GM21576 (cell line): Measurements from ENCODE around the gene PHLPP1.

Experiments used
- ATAC-seq: cut with Tn5 transposase; IDR thresholded peaks from one replicate; pipeline ENCODE4 v1.9.1; 2021; ENCODE audit warnings: mild to moderate bottlenecking, moderate library complexity; ENCODE audit not compliant: unreplicated experiment

PHLPP1 gene

DNA sequence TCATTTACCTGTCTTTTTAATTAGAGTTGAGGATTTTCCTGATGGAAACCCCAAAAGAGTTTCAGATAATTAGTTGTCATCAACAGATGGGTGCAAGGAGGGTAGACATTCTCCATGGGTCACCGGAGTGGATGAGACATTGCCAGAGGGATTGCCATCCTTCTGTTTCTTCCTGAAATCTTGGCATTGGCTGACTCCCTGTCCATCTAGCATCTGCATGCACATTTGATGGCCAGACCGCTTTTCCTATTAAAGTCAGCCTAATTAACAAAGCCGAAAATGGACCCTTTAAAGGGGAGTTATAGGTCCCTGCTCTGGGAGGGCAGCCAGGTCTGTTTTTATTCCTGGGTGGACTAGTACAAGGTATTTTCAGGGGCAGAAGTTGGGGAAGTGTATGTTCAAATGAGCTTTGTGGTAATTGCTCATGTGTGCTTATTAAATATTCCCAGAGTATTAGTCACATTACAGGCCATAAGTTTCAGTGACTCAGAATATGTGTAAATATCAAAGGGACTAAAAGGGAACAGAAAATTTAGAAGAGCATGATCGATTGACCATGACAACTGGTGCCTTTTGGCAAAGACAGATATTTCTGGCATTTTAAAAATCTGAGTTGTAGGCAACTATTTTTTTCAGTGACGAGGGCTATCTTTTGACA lies 209.8 kb downstream of the PHLPP1 start:
- ATAC-seq = no peak

DNA sequence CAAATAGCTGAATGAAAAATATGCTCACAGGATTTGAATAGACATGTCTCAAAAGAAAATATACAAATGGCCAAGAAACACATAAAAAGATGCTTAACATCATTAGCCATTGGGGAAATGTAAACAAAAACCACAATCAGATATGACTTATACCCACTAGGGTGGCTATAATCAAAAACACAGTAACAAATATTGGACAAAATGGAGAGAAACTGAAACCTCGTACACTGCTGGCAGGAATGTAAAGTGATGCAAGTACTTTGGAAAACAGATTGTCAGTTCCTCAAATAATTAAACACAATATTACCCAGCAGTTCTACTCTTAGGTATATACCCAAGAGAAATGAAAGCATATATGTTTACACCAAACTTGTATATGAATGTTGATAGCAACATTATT lies 213.0 kb downstream of the PHLPP1 start:
- no peak for ATAC-seq

DNA sequence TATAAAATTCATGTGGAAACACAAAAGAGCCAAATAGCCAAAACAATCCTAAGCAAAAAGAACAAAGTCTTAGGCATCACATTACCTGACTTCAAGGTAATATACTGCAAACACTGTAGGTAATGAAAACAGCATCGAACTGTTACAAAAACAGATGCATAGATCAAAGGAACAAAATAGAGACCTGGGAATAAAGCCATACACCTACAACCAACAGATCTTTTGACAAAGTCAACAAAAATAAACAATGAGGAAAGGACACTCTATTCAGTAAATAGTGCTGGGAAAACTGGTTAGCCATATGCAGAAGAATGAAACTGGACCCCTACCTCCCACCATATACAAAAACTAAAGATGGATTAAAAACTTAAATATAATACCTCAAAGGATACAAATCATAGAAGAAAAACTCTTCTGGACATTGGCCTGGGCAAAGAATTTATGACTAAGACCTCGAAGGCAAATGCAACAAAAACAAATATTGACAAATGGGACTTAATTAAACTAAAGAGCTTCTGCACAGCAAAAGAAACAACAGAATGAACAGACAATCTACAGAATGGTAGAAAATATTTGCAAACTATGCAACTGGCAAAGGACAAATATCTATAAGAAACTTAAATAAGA lies 218.0 kb downstream of the PHLPP1 start:
- no peak for ATAC-seq

DNA sequence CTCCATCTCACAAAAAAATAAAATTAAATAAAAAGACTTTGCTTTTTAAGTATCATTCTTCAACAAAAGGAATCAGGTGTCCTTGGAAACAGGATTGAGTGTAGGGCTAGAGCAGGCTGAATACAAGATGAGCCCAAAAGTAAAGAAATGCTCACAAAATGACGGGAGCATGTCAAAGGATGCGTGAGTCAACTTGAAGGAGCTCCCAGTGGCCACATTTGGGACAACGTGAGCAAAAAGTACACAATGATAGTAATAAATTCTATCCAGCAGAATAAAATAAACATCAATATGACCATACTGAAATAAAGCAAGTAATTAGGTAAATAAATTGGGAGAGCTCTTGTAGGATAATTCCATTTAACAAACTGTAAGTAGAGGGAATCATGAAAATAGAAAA lies 220.7 kb downstream of the PHLPP1 start:
- ATAC-seq = no peak

DNA sequence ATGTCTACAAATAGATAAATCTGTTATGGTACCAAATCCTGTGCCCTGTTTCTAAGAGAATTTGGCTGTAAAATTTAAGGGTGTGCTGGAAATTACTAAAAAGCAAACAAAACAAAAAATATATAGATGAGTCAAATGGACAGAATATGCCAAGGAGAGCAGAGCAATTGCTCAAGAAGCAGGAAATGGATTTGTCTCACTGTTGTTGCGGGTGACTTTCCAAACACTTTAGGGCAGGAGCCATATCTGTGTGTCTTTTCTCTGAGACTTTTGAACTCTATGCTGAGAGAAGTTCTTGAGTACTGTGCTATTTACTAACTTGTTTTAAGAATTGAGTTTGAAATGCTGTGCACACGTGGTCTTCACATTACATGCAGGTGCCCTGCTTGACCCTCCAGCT lies 221.7 kb downstream of the PHLPP1 start:
- no peak for ATAC-seq

DNA sequence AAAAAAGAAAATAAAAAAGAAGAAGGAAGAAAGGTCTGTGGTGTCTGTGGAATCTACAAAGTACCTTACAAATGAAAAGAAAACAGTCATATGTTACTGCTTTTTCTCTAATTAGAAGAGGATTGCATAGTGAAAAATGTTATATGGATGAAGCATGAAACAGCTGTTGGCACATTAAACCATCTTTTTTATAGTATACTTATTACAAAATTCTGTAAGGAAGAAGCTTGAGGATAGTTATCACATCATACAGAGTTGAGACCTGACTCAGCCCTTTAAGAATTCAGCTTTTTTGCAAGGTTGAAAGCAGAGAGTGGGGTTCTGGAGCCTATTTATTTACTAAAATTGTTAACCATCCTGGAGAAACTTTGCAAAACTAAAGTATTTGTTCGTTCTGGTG lies 222.7 kb downstream of the PHLPP1 start:
- ATAC-seq = no peak

DNA sequence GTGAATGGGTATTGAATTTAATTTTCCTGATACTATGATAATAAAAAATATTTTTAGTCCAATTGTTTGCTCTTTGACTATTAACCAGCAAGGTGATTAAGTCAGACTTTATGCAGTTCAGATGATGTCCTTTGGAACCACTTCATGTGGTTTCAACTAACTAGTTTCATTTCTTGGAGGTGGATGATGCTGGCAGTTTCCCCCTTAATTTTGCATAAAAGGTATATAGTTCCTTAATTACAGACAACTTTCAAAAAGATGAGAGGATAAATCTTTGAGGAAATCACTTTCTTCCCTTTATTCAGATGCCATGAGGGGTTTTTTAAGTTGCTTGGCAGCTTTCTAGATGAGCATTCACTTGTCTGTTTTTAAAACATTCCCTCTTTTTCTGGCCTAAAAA lies 223.1 kb downstream of the PHLPP1 start:
- ATAC-seq = no peak

DNA sequence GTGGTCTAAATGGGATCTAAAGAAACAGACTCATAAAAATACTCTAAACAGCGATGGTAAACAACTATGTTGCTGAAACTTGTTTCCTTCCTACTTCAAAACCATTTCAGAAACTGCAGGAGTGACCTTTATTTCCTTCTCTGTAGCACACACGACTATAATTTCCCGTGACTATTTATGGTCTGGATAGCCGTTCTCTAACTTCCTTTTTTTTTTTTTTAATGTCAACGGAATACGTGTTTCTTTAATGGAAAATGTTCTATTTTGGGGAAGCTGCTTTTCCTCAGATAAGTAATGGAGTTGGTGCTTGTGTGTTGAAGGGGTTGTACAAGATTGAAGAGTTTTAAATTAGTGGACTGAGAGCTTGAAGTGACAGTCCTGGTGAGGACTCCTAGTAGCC lies 224.1 kb downstream of the PHLPP1 start:
- no peak for ATAC-seq

DNA sequence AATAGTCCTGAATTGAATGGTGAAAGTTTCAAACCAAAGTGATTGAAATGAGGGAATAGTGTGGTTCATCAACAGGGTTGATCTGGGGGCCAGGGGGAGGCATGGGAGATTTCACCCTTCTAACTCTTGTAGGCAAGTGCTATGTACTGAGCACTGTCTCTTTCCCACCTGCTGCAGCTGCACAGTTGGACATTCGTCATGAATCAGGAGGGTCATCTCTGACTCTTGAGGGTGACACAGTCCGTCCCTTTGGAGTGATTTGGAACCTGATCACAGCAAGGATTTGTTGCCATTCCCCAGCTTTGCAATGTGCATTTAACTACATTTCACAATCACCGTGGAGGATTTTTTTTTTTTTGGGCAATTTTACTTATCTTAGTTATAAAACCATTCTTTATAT lies 224.6 kb downstream of the PHLPP1 start:
- no peak for ATAC-seq

DNA sequence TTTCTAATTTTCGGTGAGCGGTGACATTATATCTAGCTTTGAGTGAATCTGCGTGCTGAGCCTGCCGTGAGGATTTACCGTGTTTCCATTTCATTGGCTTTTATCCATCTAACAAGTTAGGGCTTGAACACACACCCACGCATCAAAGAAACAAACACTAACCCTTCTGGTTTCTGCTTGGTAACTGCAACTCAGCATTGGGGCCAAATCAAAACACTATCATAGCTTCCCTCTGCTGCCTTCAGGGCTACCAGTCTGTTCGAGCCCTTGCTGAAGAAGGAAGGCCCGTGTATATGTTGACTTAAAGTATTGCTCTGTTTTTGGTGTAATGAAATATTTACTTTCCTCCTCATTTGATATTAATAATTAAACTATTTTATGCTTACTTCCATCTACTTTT lies 227.2 kb downstream of the PHLPP1 start:
- ATAC-seq = no peak

DNA sequence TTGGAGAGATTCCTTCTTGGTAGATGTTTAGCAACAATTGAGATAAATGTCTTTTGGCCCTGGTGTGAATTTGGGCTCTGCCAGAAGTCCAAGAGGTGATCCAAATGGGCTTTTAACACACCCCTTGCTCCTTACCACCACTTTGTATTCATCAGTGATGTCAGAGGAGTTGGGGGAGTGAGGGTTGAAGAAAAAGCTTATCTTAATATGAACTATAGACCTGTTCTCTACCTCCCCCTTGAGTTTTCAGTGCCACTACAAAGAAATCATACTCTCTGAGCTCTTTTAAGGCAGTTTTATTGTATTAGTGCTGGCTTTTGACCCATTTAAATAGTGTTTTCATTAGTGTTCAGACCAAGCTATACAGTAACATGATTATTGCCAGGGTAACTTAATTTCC lies 229.1 kb downstream of the PHLPP1 start:
- ATAC-seq = no peak

DNA sequence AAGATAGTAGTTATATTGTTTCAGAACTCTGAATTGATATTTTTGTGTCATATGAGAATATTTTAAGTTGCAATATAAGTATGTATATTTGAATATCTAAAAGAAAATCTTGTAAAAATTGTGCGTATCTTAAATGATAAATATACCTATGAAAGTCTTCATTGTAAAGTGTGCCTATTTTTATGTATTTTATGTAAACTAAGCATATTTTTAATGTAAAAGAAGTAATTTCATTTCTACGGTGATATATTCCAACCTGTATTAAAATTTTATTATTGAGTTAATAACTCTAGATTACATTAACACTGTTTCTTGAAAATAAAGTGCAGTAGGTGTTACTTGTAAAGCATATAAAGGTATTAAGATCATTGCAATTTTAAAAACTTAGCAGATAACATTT lies 233.4 kb downstream of the PHLPP1 start:
- ATAC-seq = no peak

DNA sequence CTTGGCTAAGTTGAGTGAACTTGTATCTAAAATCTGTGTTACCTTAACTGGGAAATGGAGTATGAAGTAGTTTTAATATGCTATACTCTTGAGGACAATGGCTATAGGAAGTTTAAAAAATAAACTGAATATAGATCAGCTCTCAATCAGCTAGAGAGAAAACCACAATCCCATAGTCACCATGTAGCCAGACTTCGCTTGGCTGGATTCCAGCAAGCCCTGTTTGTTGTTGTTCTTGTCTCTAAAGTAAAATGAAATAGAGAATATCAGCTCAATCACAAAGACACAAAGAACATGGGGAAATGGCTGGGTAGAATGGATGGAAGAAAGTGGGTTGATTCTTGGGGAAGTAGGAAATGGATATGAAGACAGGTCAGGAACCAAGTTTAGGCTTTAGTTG lies 234.9 kb downstream of the PHLPP1 start:
- ATAC-seq = no peak

DNA sequence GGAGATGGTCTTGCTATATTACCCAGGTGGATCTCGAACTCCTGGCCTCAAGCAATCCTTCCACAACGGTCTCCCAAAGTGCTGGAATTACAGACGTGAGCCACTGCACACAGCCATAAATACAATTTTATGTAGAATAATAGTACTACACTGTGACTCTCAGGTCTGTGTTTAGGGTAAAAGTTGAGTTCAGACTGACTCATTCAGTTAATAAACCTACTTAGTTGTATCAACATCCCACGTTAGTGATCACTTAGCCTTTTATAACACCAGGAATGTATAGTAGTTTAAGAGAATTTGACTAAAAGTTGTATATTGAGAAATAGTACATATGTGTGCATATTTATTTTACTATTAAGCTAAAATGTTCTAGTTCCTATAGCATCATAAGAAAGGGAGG lies 237.5 kb downstream of the PHLPP1 start:
- no peak for ATAC-seq

DNA sequence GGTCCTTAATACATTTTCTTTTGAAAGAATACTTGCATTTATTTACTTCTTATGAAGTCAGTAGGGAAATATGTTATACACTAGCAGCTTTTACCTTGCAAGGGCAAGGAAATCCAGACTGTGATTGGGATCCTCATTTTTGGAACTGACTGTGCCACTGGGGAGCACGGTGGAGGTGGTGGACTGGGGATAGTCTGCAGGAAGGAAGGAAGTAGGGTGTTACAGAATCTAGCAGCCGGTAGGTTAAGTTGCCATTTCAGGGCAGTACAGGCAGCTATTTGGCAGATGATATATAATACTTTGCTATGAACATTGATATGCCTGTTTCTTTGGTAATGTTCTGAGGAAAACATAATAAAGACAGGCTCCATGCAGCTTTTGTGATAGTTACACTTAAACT lies 238.3 kb downstream of the PHLPP1 start:
- ATAC-seq = no peak

DNA sequence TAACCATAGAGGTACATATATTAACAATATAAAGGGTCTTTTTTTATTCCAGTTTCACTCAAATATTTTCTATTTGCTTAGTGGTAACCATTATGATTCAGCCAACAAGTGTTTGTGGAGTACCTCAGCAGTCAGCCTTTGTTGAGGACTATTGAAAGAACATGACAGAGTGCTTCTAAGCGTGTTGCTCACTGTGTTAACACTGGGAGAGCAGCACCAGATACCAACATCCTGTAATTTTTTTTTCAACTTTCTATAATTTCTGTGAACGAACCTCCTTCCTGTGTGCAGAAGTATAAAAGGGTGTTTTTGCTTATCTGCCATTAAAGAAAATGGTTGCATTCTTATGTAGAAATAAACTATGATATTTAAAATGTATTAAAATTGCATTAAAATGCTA lies 239.0 kb downstream of the PHLPP1 start:
- ATAC-seq = no peak

DNA sequence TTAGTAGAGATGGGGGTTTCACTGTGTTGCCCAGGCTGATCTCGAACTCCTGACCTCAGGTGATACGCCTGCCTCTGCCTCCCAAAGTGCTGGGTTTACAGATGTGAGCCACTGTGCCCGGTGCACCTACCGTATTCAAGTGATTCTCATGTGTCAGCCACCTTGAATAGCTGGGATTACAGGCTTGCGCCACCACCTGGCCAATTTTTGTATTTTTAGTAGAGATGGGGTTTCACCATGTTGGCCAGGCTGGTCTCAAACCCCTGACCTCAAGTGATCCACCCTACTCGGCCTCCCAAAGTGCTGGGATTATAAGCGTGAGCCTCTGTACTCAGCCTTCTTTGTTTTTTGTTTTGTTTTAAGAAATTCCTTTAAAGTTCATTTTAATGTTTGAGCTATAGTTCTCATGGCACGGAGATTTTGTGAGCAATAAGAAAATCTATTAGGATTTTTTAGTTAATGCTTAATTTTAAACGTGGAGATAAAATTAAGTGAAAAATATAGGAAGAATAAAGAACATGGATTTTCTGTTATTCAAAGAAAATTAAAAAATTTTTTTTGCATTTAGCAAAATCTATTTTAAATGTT lies 242.6 kb downstream of the PHLPP1 start:
- peak; percentile 73 for ATAC-seq

DNA sequence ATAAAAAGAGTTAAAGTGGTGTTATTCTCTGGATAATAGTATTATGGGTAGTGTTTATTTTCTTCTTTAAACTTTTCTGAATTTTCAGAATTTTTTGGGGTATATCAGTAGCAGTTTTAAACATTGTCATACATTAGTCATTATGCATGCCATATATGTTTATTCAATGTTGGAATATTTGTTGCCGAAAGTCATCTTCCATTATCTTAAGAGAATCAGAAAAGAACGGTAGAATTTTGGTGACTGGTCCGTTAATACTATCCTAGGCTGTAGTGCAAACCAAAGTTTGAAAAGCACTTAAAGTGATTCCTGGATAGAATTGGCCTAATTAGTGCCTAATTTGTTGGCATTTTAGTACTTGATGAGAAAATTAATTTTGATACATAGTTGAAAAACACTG lies 244.1 kb downstream of the PHLPP1 start:
- ATAC-seq = no peak

DNA sequence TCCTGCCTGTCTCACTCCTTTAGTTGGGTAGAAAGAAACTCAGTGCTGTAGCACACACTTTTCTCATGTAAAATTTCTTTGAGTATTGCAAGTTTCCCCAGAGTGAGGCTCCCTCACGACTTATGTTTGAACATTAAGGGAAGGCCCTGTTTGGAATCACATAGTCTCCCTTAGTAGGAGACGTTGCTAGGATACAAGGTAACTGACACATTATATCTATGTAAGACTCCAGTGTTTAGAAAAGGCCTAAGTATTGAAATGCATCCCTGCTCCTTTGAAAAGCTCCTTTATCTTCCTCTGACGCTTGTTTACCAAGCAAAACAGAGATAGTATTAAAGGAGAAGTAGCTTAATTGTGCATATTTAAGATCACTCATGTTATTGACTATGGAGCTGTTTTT lies 248.2 kb downstream of the PHLPP1 start:
- no peak for ATAC-seq

DNA sequence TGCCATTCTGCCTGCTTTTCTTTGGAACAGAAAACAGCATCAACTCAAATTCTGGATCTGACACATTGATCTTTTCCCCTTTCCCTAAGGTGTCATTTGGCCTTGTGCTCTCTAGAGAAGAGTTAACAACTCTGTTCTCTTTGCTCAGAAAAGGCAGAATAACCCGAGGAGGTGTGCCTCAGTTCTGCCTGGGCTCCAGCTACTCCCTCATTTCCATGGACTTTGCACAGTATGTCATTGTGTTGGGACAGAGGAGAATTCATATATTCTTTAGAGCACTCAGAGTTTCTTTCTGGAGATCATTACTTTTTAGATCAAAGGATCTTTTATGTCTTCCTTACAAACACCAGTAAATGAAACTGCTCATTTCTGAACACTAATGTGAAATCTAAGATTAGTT lies 249.1 kb downstream of the PHLPP1 start:
- no peak for ATAC-seq

DNA sequence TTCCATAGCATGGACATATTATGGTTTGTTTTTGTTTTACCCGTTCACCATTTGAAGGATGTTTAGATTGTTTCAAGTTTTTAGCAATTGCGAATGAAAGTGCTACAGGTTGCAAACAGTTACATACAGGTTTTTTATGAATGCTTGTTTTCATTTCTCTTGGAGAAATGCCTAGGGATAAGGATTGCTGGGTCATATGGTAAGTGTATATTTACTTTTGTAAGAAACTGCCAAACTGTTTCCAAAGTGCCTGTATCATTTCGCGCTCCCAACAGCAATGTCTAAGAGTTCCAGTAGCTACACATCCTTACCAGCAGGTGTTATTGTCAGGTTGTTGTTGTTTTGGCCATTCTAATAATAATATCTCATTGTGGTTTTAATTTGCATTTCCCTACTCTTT lies 251.7 kb downstream of the PHLPP1 start:
- no peak for ATAC-seq

DNA sequence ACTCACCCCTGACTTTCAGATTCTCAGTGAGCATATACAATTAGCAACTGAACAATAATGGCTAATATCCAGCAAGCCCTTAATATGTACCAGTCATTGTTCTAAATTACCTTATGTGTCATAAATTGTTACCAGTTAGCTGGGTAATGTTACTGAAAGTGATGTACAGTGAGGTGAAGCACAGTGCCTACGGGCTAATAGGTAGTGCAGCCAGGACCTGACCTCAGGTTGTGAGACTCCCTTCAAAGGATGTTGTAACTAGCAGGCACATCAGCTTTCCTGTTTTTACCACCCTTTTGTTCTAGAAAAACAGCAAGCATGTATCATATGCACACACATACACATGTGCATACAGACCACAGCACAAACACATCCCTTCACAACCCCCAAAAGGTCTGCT lies 258.3 kb downstream of the PHLPP1 start:
- no peak for ATAC-seq

DNA sequence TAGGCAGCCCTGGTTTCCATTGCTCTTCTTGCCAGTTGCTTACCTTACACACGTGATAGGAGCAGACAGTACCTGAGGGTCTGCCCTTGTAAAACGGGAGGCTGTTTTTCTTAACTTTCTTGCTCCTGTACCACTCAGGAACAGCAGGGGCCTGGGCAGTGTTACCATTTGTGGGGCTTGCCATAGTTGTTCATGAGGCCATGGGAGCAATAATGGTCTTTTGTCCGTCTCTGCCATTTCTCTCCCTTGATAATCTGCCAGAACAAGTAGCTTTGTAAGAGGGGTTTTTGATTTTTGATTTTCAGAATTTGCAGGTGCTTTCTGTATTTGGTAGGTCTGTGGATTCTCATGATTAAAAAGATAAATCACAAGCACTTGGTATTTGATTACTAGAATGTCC lies 259.0 kb downstream of the PHLPP1 start:
- no peak for ATAC-seq
